Thoracic aorta (tissue), 2 donors: ENCODE measurements around the gene DENND11. TPM values are rescaled to one million over a fixed set of nuclear protein-coding genes. Genes with fewer than 3 reads are reported as not detected.

Experiments
- ATAC-seq: fragments of 150-250 bp; one replicate; pipeline ENCODE4 v1.8.0; 2017; ENCODE audit warnings: low read depth; ENCODE audit not compliant: insufficient number of reproducible peaks, low FRiP score
- DNase-seq: peaks from one replicate; pipeline ENCODE4 v3.0.0-alpha.2; 2020; ENCODE audit warnings: low spot score
- H3K27ac ChIP-seq, 2 donors: fragments of 200-600 bp; sonication (generic); 1 replicate in 1 of 2; 2 replicates in 1 of 2; pipeline ENCODE4 v1.5.1; 2016; ENCODE audit warnings: mild to moderate bottlenecking in 2 of 2, moderate library complexity in 2 of 2
- H3K27me3 ChIP-seq: fragments of 200-600 bp; sonication (generic); replicated peaks from 2 replicates; pipeline ENCODE4 v1.6.0; 2016; ENCODE audit warnings: mild to moderate bottlenecking; ENCODE audit not compliant: insufficient read depth
- H3K36me3 ChIP-seq: fragments of 200-600 bp; sonication (generic); one replicate; pipeline ENCODE4 v1.5.1; 2016
- H3K4me1 ChIP-seq, 2 donors: fragments of 200-600 bp; sonication (generic); 1 replicate in 1 of 2; 2 replicates in 1 of 2; pipeline versions ENCODE4 v1.5.1 to v1.6.0; 2016; ENCODE audit warnings: low read depth in 2 of 2, mild to moderate bottlenecking in 1 of 2; ENCODE audit not compliant: control insufficient read depth in 1 of 2
- H3K4me3 ChIP-seq: fragments of 200-600 bp; sonication (generic); 2 replicates; pipeline ENCODE4 v1.5.1; 2016; ENCODE audit warnings: mild to moderate bottlenecking
- H3K9me3 ChIP-seq: fragments of 200-600 bp; sonication (generic); 2 replicates; pipeline ENCODE4 v1.5.1; 2016
- total RNA-seq, 2 donors: library from RNA; depleted of rRNA; stranded (reverse); fragments of >200 nt; gene quantifications; one replicate each; pipeline versions ENCODE4 v1.1.0 to v1.2.3, GENCODE V29; 2016
- TF ChIP-seq, protein P1 (sequence below): fragments of 200-600 bp; sonication (generic); IDR thresholded peaks from one replicate; pipeline ENCODE4 v1.5.1; 2019; ENCODE audit warnings: antibody characterized with exemption

DENND11 gene
- total RNA-seq, 2 donors from 2014 or later, result 29.0 to 37.8 TPM

DNA sequence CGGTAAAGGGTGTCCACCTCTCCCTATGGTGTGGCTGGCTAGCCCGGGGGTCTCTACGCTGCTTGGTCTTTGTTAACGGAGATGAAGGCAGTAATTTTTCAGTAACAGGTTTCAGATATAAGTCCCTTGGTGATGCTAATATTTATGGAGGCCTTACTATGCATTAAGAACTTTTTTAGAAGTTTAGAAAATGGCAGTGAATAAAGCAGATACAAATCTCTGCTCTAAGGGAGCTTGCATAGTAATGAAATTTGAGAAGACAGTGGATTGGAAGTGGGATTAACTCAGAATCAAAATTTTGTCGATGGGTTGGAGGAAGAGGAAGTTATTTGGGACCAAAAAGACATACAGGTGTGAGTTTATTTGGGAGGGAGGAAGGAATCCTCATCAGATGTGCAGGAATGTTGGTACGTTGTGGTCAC is 36.6 kb upstream of the DENND11 start:
- Histone ChIP-seq H3K9me3 (no peaks in the 10 kb centered on the region), H3K4me3 (peak overlapping the region; percentile 74), H3K4me1 (peaks cover 5 to 18% of the 10 kb centered on the region in 2 donors), H3K36me3 (peaks cover 18% of the 10 kb centered on the region), H3K27ac (peak overlapping the region; percentile 64 to 65), H3K27me3 (no peaks in the 10 kb centered on the region)
- ATAC-seq (no peak), DNase-seq (no peak)
- TF ChIP-seq, protein P1, sequence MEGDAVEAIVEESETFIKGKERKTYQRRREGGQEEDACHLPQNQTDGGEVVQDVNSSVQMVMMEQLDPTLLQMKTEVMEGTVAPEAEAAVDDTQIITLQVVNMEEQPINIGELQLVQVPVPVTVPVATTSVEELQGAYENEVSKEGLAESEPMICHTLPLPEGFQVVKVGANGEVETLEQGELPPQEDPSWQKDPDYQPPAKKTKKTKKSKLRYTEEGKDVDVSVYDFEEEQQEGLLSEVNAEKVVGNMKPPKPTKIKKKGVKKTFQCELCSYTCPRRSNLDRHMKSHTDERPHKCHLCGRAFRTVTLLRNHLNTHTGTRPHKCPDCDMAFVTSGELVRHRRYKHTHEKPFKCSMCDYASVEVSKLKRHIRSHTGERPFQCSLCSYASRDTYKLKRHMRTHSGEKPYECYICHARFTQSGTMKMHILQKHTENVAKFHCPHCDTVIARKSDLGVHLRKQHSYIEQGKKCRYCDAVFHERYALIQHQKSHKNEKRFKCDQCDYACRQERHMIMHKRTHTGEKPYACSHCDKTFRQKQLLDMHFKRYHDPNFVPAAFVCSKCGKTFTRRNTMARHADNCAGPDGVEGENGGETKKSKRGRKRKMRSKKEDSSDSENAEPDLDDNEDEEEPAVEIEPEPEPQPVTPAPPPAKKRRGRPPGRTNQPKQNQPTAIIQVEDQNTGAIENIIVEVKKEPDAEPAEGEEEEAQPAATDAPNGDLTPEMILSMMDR, result no peak

DNA sequence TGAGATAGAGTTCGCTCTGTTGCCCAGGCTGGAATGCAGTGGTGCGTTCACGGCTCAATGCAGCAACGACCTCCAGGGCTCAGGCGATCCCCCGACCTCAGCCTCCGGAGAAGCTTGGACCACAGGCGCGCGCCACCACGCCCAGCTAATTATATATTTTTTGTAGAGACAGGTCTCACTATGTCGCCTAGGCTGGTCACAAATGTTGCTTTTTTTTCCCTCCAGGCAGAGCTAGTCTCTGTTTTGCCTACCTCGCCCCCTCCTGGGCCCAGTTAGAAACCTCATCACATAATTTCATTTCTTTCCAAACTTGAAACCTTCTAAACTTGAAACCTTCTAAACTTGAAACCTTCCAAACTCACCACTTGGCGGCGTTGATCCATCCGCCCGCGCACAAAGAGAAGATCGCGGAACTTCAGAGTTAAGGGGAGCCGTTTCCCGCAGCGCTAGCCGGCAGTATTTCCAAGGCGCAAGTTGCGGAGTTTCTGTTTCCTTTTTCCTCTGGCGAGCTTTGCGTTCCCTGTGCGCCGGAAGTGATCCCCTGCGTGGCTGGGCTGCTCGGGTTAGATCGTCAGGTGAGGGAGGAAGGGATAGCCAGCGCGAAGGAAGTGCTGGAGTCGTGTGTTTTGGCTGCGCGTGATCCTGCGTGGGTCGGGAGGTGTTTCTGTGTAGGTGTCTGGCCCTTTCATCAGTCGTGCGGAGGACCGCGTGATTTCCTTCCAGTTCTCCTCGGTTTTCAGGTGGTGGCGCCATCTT is 36.0 kb upstream of the DENND11 start, which contains the start of gene SSBP1:
Gene SSBP1 (plus strand): TSS at position 523 of the 756 bp plus-strand sequence. CDS start 809 bp downstream, outside the sequence.
- Histone ChIP-seq H3K4me1 (peaks cover 5 to 18% of the 10 kb centered on the region in 2 donors), H3K9me3 (no peaks in the 10 kb centered on the region), H3K27ac (peak within 1 kb of the TSS; percentile 64 to 76), H3K4me3 (peak within 1 kb of the TSS; percentile 74), H3K27me3 (no peaks in the 10 kb centered on the region), H3K36me3 (peaks cover 12% of the 10 kb centered on the region)
- TF ChIP-seq, protein P1, result peak; percentile 77
- DNase-seq (peak; percentile 56), ATAC-seq (peak; percentile 96)

DNA sequence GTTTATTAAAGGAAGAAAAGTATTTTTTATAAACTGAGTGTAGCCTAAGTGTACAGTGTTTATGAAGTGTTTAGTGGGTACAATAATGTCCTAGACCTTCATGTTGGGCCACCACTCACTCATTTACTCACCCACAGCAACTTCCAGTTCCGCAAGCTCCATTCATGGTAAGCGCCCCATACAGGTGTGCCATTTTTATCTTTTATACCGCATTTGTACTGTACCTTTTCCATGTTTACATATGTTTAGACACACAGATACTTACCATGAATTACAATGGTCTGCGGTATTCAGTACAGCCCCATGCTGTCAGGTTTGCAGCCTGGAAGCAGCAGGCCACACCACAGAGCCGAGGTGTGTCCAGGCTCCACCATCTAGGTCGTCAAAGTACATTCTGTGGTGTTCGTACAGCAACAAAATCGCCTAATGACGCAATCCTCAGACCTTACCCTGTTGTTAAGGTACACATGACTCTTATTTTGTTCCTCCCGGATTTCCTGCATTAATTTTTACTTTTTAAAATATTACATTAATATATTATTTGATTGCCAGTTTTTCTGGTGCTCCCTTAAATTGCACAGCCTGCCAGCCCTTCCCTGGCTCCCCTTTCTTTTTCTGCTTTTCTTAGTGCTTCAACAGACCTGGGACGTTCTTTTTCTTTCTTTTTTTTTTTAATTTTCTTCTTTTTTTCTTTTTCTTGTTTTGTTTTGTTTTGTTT is 35.3 kb upstream of the DENND11 start:
- H3K4me1 ChIP-seq, result peaks cover 5 to 18% of the 10 kb centered on the region in 2 donors
- ATAC-seq, result no peak
- peak overlapping the region; percentile 74 for H3K4me3 ChIP-seq
- H3K9me3 ChIP-seq, result no peaks in the 10 kb centered on the region
- H3K36me3 ChIP-seq, result peaks cover 6% of the 10 kb centered on the region
- TF ChIP-seq, protein P1, result no peak
- peak overlapping the region; percentile 64 to 76 for H3K27ac ChIP-seq
- DNase-seq, result no peak
- H3K27me3 ChIP-seq, result no peaks in the 10 kb centered on the region

DNA sequence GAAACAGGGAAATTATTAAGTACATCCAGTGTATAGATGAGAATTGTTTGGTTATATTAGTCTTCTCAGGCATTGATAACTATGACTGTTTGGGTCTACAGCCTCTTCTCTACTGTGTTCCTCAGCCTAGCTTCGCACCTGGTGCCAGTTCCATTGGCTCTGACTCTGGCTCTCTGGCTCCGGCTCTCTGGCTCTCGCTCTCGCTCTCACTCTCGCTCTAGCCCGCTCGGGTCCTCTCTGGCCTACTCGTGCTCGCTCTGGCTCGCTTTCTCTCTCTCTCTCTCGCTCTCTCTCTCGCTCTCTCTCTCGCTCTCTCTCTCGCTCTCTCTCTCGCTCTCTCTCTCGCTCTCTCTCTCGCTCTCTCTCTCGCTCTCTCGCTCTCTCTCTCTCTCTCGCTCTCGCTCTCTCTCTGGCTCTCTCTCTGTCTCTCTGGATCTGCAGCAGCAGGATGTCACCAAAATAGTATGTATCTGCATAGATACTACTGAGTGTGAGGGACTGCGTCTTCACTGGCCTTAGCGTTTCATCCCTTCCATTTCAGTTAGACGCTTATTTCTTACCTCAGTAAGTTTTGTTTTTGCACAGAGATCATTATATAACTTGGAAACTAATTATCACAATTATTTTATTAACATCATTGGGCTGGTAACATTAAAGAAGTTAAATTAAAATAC is 29.6 kb upstream of the DENND11 start:
- DNase-seq (no peak), ATAC-seq (no peak)
- H3K4me1 ChIP-seq, result no peaks in the 10 kb centered on the region
- no peak overlapping the region for H3K27ac ChIP-seq
- H3K9me3 ChIP-seq, result no peaks in the 10 kb centered on the region
- no peaks in the 10 kb centered on the region for H3K27me3 ChIP-seq
- H3K4me3 ChIP-seq, result no peak overlapping the region
- H3K36me3 ChIP-seq, result no peaks in the 10 kb centered on the region
- TF ChIP-seq, protein P1, result no peak

DNA sequence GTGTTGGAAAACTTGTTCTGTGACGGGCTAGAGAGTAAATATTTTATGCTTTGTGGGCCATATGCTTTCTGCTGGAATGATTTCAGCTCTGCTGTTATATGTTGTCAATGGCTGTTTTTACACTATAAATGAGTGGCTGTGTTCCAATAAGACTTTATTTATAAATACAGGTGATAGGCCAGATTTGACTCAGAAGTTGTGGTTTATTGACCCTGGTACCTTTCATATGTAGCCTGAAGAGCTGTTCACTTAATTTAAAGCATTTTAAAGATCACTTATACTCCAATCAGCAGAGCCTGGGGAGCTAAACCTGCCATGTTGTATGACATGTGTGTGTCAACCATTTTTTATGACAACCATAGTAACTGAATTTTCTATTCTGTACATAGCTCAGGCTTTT is 27.1 kb upstream of the DENND11 start:
- H3K36me3 ChIP-seq, result no peaks in the 10 kb centered on the region
- no peaks in the 10 kb centered on the region for H3K9me3 ChIP-seq
- no peak for ATAC-seq
- H3K4me3 ChIP-seq, result no peak overlapping the region
- no peak overlapping the region for H3K27ac ChIP-seq
- no peak for DNase-seq
- H3K4me1 ChIP-seq, result no peaks in the 10 kb centered on the region
- H3K27me3 ChIP-seq, result no peaks in the 10 kb centered on the region
- TF ChIP-seq, protein P1, result no peak
